Measurements from ENCODE around the gene CHD5. TPM values are rescaled to one million over a fixed set of nuclear protein-coding genes. Genes with fewer than 3 reads are reported as not detected.
"Not testable (repeated sequence)": the region's sequence is repeated elsewhere in the genome, so short reads cannot be mapped to it uniquely, and the experiment has no call there.

The CHD5 gene
- total RNA-seq, 1 experiment from 2014 or later: 6.1 TPM

DNA sequence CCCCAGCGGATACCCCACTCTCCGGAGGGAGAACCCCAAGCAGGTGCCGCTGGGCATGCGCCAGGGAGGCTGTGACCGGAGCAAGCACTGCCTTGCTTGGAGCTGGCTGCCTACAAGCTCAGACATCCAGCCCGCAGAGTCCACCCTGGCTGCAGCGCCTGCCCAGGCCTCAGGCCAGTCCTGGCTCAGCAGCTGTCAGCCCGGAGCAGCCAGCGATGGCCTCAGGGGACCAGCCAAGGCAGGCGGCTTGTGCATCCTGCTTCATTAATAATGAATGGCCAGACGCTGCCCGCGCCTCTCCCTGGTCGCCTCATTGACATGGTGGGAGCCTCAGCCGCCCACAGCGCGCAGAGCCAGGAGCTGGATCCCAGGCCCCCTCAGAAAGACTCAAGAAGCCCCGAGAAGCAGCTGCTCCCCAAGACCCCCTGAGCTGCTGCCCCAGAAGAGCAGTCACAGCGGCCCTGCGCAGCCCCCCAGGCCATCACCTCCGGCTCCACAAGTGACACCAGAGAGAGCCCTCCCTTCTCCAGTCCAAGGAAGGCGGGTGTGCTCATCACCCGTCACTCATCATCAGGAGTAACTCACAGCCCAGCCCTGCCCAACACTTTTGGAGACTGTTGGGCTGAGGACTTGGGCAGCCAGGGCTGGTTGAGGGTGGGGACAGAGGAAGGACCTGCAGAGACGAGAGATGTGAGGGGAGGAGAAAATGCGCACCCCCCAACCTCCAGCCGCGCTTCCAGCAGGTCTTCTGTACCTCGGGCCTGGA, 114.8 kb downstream of the CHD5 start:
- no peak overlapping the region for H3K4me2 ChIP-seq (ENCODE audit: low read length)
- RAD21 ChIA-PET (ENCODE audit: low non-redundant PET in 1 of 2, low total read pairs in 2 of 2, uncharacterized antibody in 2 of 2, unreplicated experiment in 2 of 2): no interaction called here
- intact Hi-C loops (cut with micrococcal nuclease): no loop called here
- POLR2A ChIA-PET: no interaction called here
- BruUV-seq (replicated peaks): no TSS peak
- ATAC-seq: no peak
- no peak for DNase-seq (ENCODE audit: low read depth, low spot score)
- H3K9me2 ChIP-seq (ENCODE audit: insufficient read depth): no peaks in the 10 kb centered on the region
- no peak overlapping the region for H3K4me3 ChIP-seq (replicated peaks in 1 of 2; ENCODE audit: low read depth in 1 of 2, low read length in 2 of 2)
- H2AFZ ChIP-seq (ENCODE audit: low read depth, low read length, poor library complexity, severe bottlenecking): no peak overlapping the region
- no peaks in the 10 kb centered on the region for H3K4me1 ChIP-seq (ENCODE audit: control insufficient read depth in 1 of 2, insufficient read depth in 2 of 2, low read length in 2 of 2)
- H3K9ac ChIP-seq (ENCODE audit: low read length): no peak overlapping the region
- CTCF ChIA-PET: no interaction called here
- H3K79me2 ChIP-seq (ENCODE audit: insufficient read depth, low read length): no peaks in the 10 kb centered on the region
- TF ChIP-seq SP1 (IDR thresholded peaks at IDR 0.05; ENCODE audit: low read depth) (no peak), FOSL1 (IDR thresholded peaks at IDR 0.05; ENCODE audit: low read depth) (no peak), TCF7L2 (IDR thresholded peaks at IDR 0.05; ENCODE audit: borderline replicate concordance, extremely low read depth, insufficient read depth, insufficient read length) (no peak), CEBPB (IDR thresholded peaks at IDR 0.05; ENCODE audit: low read depth) (no peak), ZFX (IDR thresholded peaks at IDR 0.05) (no peak), ELF1 (IDR thresholded peaks at IDR 0.05; ENCODE audit: borderline replicate concordance, low read depth) (no peak), YY1 (IDR thresholded peaks at IDR 0.05; ENCODE audit: extremely low read depth, insufficient replicate concordance, low read depth, low read length) (no peak), SIN3A (IDR thresholded peaks at IDR 0.05; ENCODE audit: low read depth) (no peak)
- H3K9me3 ChIP-seq (ENCODE audit: control insufficient read depth in 1 of 2, insufficient read depth in 1 of 2, low read depth in 1 of 2, low read length in 2 of 2): no peaks in the 10 kb centered on the region
- no peaks in the 10 kb centered on the region for H4K20me1 ChIP-seq (ENCODE audit: insufficient read depth)
- H3K36me3 ChIP-seq (ENCODE audit: control insufficient read depth in 1 of 2, insufficient read depth in 2 of 2, low read length in 2 of 2): no peaks in the 10 kb centered on the region
- H3K27me3 ChIP-seq (ENCODE audit: insufficient read depth, low read length): no peaks in the 10 kb centered on the region
- no peak overlapping the region for H3K27ac ChIP-seq (ENCODE audit: low read depth, low read length)

DNA sequence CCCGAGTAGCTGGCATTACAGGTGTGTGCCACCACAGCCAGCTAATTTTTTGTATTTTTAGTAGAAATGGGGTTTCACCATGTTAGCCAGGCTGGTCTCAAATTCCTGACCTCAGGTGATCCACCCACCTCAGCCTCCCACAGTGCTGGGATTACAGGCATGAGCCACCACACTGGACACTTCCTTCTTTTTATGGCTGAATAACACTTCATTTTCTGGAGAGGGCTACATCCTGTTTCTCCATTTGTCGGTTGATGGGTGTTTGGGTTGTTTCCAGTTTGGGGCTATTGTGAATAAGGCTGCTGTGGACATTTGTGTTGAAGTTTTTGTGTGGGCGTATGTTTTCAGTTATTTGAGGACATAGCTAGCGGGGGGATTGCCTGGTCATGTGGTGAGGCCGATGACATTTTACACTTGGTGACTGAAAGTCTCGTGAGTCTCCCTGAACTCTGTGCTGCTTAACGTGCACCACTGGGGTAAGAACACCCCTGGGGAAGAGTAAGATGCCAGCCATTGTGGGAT, 116.5 kb downstream of the CHD5 start:
- H3K79me2 ChIP-seq (ENCODE audit: insufficient read depth, low read length); CTCF ChIA-PET; H3K36me3 ChIP-seq (ENCODE audit: control insufficient read depth in 1 of 2, insufficient read depth in 2 of 2, low read length in 2 of 2); H3K4me2 ChIP-seq (ENCODE audit: low read length); ATAC-seq; H4K20me1 ChIP-seq (ENCODE audit: insufficient read depth); H3K9me2 ChIP-seq (ENCODE audit: insufficient read depth); H3K9ac ChIP-seq (ENCODE audit: low read length); H3K4me3 ChIP-seq (replicated peaks in 1 of 2; ENCODE audit: low read depth in 1 of 2, low read length in 2 of 2); H3K4me1 ChIP-seq (ENCODE audit: control insufficient read depth in 1 of 2, insufficient read depth in 2 of 2, low read length in 2 of 2); BruUV-seq (replicated peaks); DNase-seq (ENCODE audit: low read depth, low spot score); H2AFZ ChIP-seq (ENCODE audit: low read depth, low read length, poor library complexity, severe bottlenecking); intact Hi-C loops (cut with micrococcal nuclease); H3K9me3 ChIP-seq (ENCODE audit: control insufficient read depth in 1 of 2, insufficient read depth in 1 of 2, low read depth in 1 of 2, low read length in 2 of 2); H3K27me3 ChIP-seq (ENCODE audit: insufficient read depth, low read length); POLR2A ChIA-PET; RAD21 ChIA-PET (ENCODE audit: low non-redundant PET in 1 of 2, low total read pairs in 2 of 2, uncharacterized antibody in 2 of 2, unreplicated experiment in 2 of 2); H3K27ac ChIP-seq (ENCODE audit: low read depth, low read length): not testable (repeated sequence)
